Pancreas (tissue), 10 donors: Measurements from ENCODE around the gene PRDM16. TPM values are rescaled to one million over a fixed set of nuclear protein-coding genes. Genes with fewer than 3 reads are reported as not detected.

Experiments used
- ATAC-seq, 4 donors: fragments of 200-7000 bp; cut with Tn5 transposase; one replicate each; pipeline versions ENCODE4 v1.8.0 to v1.9.1; 2020; ENCODE audit warnings: mild to moderate bottlenecking in 4 of 4, moderate library complexity in 4 of 4
- DNase-seq, 6 donors: peaks; one replicate each; pipeline ENCODE4 v3.0.0-alpha.2; 2020
- FAIRE-seq: peaks from 2 replicates; lab custom pipeline; 2012; peaks lifted over from hg19 to GRCh38; lab: Jason Lieb, UNC
- H3K27ac ChIP-seq, 4 donors: fragments of 200-600 bp; sonication (generic); 1 replicate in 3 of 4; 2 replicates in 1 of 4; pipeline versions ENCODE4 v1.5.0 to v1.8.0; 2020
- H3K27me3 ChIP-seq, 4 donors: fragments of 200-600 bp; one replicate each; pipeline ENCODE4 v1.8.0; 2021
- H3K36me3 ChIP-seq, 3 donors: fragments of 200-600 bp; sonication (generic) in 1 of 3; one replicate each; pipeline versions ENCODE4 v1.5.0 to v1.8.0; 2020 to 2021
- H3K4me1 ChIP-seq, 3 donors: fragments of 200-600 bp; one replicate each; pipeline ENCODE4 v1.8.0; 2021
- H3K4me3 ChIP-seq, 4 donors: fragments of 200-600 bp; sonication (generic) in 2 of 4; one replicate each; pipeline versions ENCODE4 v1.5.0 to v1.8.0; 2020 to 2021
- H3K9me3 ChIP-seq, 4 donors: fragments of 200-600 bp; one replicate each; pipeline ENCODE4 v1.8.0; 2021
- CTCF ChIP-seq, 4 donors: fragments of 200-600 bp; sonication (generic) in 3 of 4; IDR thresholded peaks; one replicate each; pipeline versions ENCODE4 v1.5.0 to v1.8.0; 2021; ENCODE audit warnings: antibody characterized with exemption in 4 of 4
- WGBS, 2 donors: extraction: QIAGEN DNeasy Blood & Tissue Kit; methylation state at CpG; one replicate each; pipeline ENCODE4 v1.1.7; 2013; 5-methylcytosine and 5-hydroxymethylcytosine counted together
- intact Hi-C, 3 donors: fragments of 100-400 bp; cut with DNase I; formaldehyde crosslinking; loops; one replicate each; pipeline versions ENCODE4 v1.11.1 to v1.14.2; 2022
- polyA plus RNA-seq, 2 donors: library from polyadenylated mRNA; stranded (reverse); fragments of 200-250 nt; gene quantifications; one replicate each; pipeline ENCODE4 v1.2.3, GENCODE V29; 2013
- total RNA-seq, 6 donors: library from RNA; stranded (reverse); fragmentation: NEBNext Ultra II Directional in 4 of 6; extraction: Animal tissue kit (Norgen Biotek cat#: 25700) in 4 of 6; gene quantifications; one replicate each; pipeline versions ENCODE4 v1.2.1 to v1.2.4, GENCODE V29; 2021 to 2023
- donor health status: healthy with polysubstance abuse.
- donor health status: DM: no; HTN: no; CAD: no; lungs with moderate emphysema.
- donor health status: DM: no; HTN: no; CAD: no.
- donor health status: control.
- donor health status: control.
- donor health status: Bipolar disorder and iron deficiency.
- donor health status: DM: yes; HTN: yes; CAD: no.
- donor health status: DM: no; HTN: no; CAD: no.
- donor health status: DM: no; HTN: no; CAD: no.
- donor health status: DM: yes; HTN: yes; CAD: no.

The PRDM16 gene
- total and polyA plus RNA-seq, 8 donors, result 6.6 to 19.2 (median 14.9) TPM

GRCh38 chr1:3333903-3334302 lies 264.9 kb downstream of the PRDM16 start:
- 16 to 21% methylated on average over 9 of the region's 9 CpGs for WGBS, 2 donors
- DNase-seq (peak in 3 of 6 donors; percentile 54 to 68 (median 55)), ATAC-seq (peak; percentile 53 to 86 (median 80)), FAIRE-seq (no peak)
- H3K27me3 ChIP-seq, result no peaks in the 10 kb centered on the region
- no peaks in the 10 kb centered on the region for H3K36me3 ChIP-seq
- intact Hi-C loops, result no loop called here
- no peaks in the 10 kb centered on the region for H3K9me3 ChIP-seq
- TF ChIP-seq CTCF (IDR thresholded peaks at IDR 0.05), result no peak
- peak overlapping the region in 2 of 4 donors; percentile 38 to 69 for H3K27ac ChIP-seq
- H3K4me1 ChIP-seq, result peaks cover 0 to 24% (median 18%) of the 10 kb centered on the region in 3 donors
- no peak overlapping the region for H3K4me3 ChIP-seq

- intact Hi-C loops, result no loop called here
- Histone ChIP-seq H3K4me1 (peaks cover 0 to 24% (median 18%) of the 10 kb centered on the region in 3 donors), H3K27ac (peak overlapping the region in 3 of 4 donors; percentile 38 to 69 (median 52)), H3K4me3 (no peak overlapping the region), H3K9me3 (no peaks in the 10 kb centered on the region), H3K27me3 (no peaks in the 10 kb centered on the region), H3K36me3 (no peaks in the 10 kb centered on the region)
- peak in 1 of 4 donors; percentile 4 for ATAC-seq
- 67 to 73% methylated on average over 7 of the region's 7 CpGs for WGBS, 2 donors
- DNase-seq, result peak in 1 of 6 donors; percentile 67
- TF ChIP-seq CTCF (IDR thresholded peaks at IDR 0.05), result no peak
- no peak for FAIRE-seq
Measured at GRCh38 chr1:3334366-3334765, 265.4 kb downstream of the PRDM16 start.

- no peak for FAIRE-seq
- DNase-seq, result peak in 1 of 6 donors; percentile 55
- no peak overlapping the region for H3K27ac ChIP-seq
- WGBS, 2 donors, result 88 to 89% methylated on average over 15 of the region's 15 CpGs
- intact Hi-C loops, result no loop called here
- no peaks in the 10 kb centered on the region for H3K9me3 ChIP-seq
- no peaks in the 10 kb centered on the region for H3K27me3 ChIP-seq
- no peak overlapping the region for H3K4me3 ChIP-seq
- no peak for TF ChIP-seq CTCF (IDR thresholded peaks at IDR 0.05)
- ATAC-seq, result no peak
- no peaks in the 10 kb centered on the region for H3K36me3 ChIP-seq
- H3K4me1 ChIP-seq, result peaks cover 0 to 24% (median 11%) of the 10 kb centered on the region in 3 donors
Measured at GRCh38 chr1:3335754-3336640, 267.0 kb downstream of the PRDM16 start.

GRCh38 chr1:3336641-3337630 lies 267.9 kb downstream of the PRDM16 start:
- H3K4me1 ChIP-seq, result peaks cover 0 to 24% (median 11%) of the 10 kb centered on the region in 3 donors
- H3K36me3 ChIP-seq, result no peaks in the 10 kb centered on the region
- 80 to 90% methylated on average over 6 of the region's 6 CpGs for WGBS, 2 donors
- no peak for TF ChIP-seq CTCF (IDR thresholded peaks at IDR 0.05)
- no peak overlapping the region for H3K4me3 ChIP-seq
- ATAC-seq, result no peak
- no peak overlapping the region for H3K27ac ChIP-seq
- DNase-seq, result no peak
- H3K27me3 ChIP-seq, result no peaks in the 10 kb centered on the region
- H3K9me3 ChIP-seq, result no peaks in the 10 kb centered on the region
- FAIRE-seq, result no peak
- intact Hi-C loops, result no loop called here
